OCI-LY7 (cell line): ENCODE data around the gene GXYLT1. TPM values are rescaled to one million over a fixed set of nuclear protein-coding genes. Genes with fewer than 3 reads are reported as not detected.

Experiments
- BruUV-seq: library from RNA; stranded (reverse); fragments of 400-500 nt; replicated peaks from 2 replicates; lab custom pipeline; 2021; lab: Mats Ljungman, UMichigan
- CTCF ChIA-PET: fragments of 300-600 bp; sonication (Branson Sonifier 250); formaldehyde crosslinking; loops from one replicate; lab custom pipeline; 2022; ENCODE audit warnings: antibody characterized with exemption; ENCODE audit not compliant: unreplicated experiment; lab: Charles Lee
- POLR2A ChIA-PET: fragments of 300-600 bp; sonication (Branson Sonifier 250); formaldehyde crosslinking; loops from one replicate; lab custom pipeline; 2022; ENCODE audit warnings: antibody characterized with exemption; lab: Charles Lee
- DNase-seq: peaks from one replicate; pipeline ENCODE4 v3.0.0-alpha.2; 2015; ENCODE audit warnings: low spot score
- H2AFZ ChIP-seq: fragments of 200-600 bp; sonication (generic), shearing (Covaris generic); 2 replicates; pipeline ENCODE4 v1.6.1; 2014; ENCODE audit warnings: mild to moderate bottlenecking, antibody characterized with exemption, low read length, moderate library complexity
- H3K27ac ChIP-seq: fragments of 200-600 bp; sonication (generic); 2 replicates; pipeline ENCODE4 v1.5.1; 2014; ENCODE audit warnings: mixed run types, low read depth, mild to moderate bottlenecking, moderate library complexity, low read length, inconsistent platforms; ENCODE audit not compliant: poor library complexity, severe bottlenecking
- H3K36me3 ChIP-seq: fragments of 200-600 bp; sonication (generic); 2 replicates; pipeline ENCODE4 v1.6.1; 2014; ENCODE audit warnings: mild to moderate bottlenecking, antibody characterized with exemption, low read length, moderate library complexity, mixed read lengths; ENCODE audit not compliant: insufficient read depth
- H3K4me1 ChIP-seq: fragments of 200-600 bp; sonication (generic); 2 replicates; pipeline ENCODE4 v1.5.1; 2014; ENCODE audit warnings: mild to moderate bottlenecking, low read length; ENCODE audit not compliant: insufficient read depth, poor library complexity, severe bottlenecking
- H3K4me2 ChIP-seq: fragments of 200-600 bp; sonication (generic); 2 replicates; pipeline ENCODE4 v1.6.1; 2014; ENCODE audit warnings: mild to moderate bottlenecking, low read length
- H3K4me3 ChIP-seq: fragments of 200-600 bp; sonication (generic); 2 replicates; pipeline ENCODE4 v1.5.1; 2014; ENCODE audit warnings: mild to moderate bottlenecking, low read depth, low read length; ENCODE audit not compliant: poor library complexity, severe bottlenecking
- H3K79me2 ChIP-seq: fragments of 200-600 bp; sonication (generic); 2 replicates; pipeline ENCODE4 v1.6.1; 2016; ENCODE audit warnings: low read depth, mild to moderate bottlenecking, low read length, moderate library complexity, mixed read lengths; ENCODE audit not compliant: insufficient read depth
- H3K9me2 ChIP-seq: fragments of 200-600 bp; sonication (generic); 2 replicates; pipeline ENCODE4 v1.6.1; 2016; ENCODE audit warnings: mild to moderate bottlenecking, low read length, mixed read lengths; ENCODE audit not compliant: insufficient read depth
- H3K9me3 ChIP-seq: fragments of 200-600 bp; sonication (generic); 2 replicates; pipeline ENCODE4 v1.6.1; 2014; ENCODE audit warnings: mild to moderate bottlenecking, mixed run types, low read length, mixed read lengths
- H4K20me1 ChIP-seq: fragments of 200-600 bp; sonication (generic); 2 replicates; pipeline ENCODE4 v1.6.1; 2014; ENCODE audit warnings: mild to moderate bottlenecking, antibody characterized with exemption, low read length, moderate library complexity, mixed read lengths; ENCODE audit not compliant: insufficient read depth
- EZH2phosphoT487 ChIP-seq: fragments of 200-600 bp; sonication (generic); IDR thresholded peaks from 2 replicates; pipeline ENCODE4 v1.6.1; 2018; ENCODE audit warnings: low read depth, borderline replicate concordance, mild to moderate bottlenecking, mixed run types, antibody characterized with exemption, low read length, moderate library complexity, mixed read lengths
- intact Hi-C: fragments of 100-400 bp; cut with micrococcal nuclease; formaldehyde crosslinking; loops from one replicate; pipeline ENCODE4 v1.10.0; 2022; ENCODE audit not compliant: unreplicated experiment
- total RNA-seq, 2 experiments: library from RNA; depleted of rRNA in 1 of 2; stranded (reverse); fragments of >200 nt in 1 of 2; shearing (Covaris generic) in 1 of 2; gene quantifications; 2 replicates each; pipeline ENCODE4 v1.2.3, GENCODE V29; 2014 to 2022
- TF ChIP-seq, protein P1 (sequence below): fragments of 200-600 bp; sonication (generic); conservative IDR thresholded peaks from 2 replicates; pipeline ENCODE4 v1.5.1; 2014; ENCODE audit warnings: mild to moderate bottlenecking, antibody characterized with exemption, low read length, moderate library complexity, mixed read lengths

GXYLT1 gene
- total RNA-seq, 2 experiments from 2014 or later: 9.0 to 11.1 TPM

GRCh38 chr12:42140901-42141300 is 3.8 kb downstream of the GXYLT1 start:
- Histone ChIP-seq H3K27ac (no peak overlapping the region), H3K4me1 (peaks cover 23% of the 10 kb centered on the region), H2AFZ (no peak overlapping the region), H3K9me3 (no peaks in the 10 kb centered on the region), H3K4me3 (no peak overlapping the region), H3K79me2 (peaks cover 66% of the 10 kb centered on the region), H4K20me1 (peaks cover 15% of the 10 kb centered on the region), H3K9me2 (no peaks in the 10 kb centered on the region), H3K36me3 (no peaks in the 10 kb centered on the region), H3K4me2 (no peak overlapping the region)
- CTCF ChIA-PET: interaction anchor here (0.5 kb wide), 1 partner anchor 237 kb away, joined by 3 read pairs; no protein-coding TSS in a partner anchor
- no peak for TF ChIP-seq EZH2phosphoT487
- TF ChIP-seq, protein P1, sequence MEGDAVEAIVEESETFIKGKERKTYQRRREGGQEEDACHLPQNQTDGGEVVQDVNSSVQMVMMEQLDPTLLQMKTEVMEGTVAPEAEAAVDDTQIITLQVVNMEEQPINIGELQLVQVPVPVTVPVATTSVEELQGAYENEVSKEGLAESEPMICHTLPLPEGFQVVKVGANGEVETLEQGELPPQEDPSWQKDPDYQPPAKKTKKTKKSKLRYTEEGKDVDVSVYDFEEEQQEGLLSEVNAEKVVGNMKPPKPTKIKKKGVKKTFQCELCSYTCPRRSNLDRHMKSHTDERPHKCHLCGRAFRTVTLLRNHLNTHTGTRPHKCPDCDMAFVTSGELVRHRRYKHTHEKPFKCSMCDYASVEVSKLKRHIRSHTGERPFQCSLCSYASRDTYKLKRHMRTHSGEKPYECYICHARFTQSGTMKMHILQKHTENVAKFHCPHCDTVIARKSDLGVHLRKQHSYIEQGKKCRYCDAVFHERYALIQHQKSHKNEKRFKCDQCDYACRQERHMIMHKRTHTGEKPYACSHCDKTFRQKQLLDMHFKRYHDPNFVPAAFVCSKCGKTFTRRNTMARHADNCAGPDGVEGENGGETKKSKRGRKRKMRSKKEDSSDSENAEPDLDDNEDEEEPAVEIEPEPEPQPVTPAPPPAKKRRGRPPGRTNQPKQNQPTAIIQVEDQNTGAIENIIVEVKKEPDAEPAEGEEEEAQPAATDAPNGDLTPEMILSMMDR: no peak
- POLR2A ChIA-PET: interaction anchor here (1.1 kb wide), 1 partner anchor 794 kb away, joined by 3 read pairs; no protein-coding TSS in a partner anchor
- intact Hi-C loops: loop anchor here (5.0 kb wide), 1 partner anchor 186 kb away; the partner anchor contains the start of genes PPHLN1 and ZCRB1
- no TSS peak for BruUV-seq
- DNase-seq: no peak

DNA sequence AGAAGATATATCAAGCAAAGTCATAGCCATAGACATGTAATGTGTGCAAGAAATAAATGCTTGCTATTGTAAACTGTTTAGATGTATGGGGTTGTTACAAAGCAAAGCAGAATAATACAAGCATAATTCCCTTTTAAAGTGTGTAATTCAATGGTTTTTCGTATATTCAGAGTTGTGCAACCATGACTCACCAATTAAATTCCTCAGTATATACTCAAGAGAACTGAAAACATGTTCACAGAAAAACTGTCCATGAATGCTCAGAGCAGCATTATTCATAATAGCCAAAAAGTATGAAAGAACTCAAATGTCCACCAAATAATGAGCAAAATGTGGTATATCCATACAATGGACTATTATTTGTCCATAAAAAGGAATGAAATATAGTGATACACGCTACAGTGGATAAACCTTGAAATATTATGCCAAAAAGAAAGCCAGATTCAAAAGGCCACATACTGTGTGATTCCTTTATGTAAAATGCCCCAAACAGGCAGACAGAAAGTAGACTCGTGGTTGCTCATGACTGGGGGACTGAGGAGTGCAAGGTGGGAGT is 9.3 kb downstream of the GXYLT1 start:
- no peak for TF ChIP-seq EZH2phosphoT487
- TF ChIP-seq, protein P1: no peak
- intact Hi-C loops: no loop called here
- H3K79me2 ChIP-seq: peaks cover 66% of the 10 kb centered on the region
- no peak overlapping the region for H2AFZ ChIP-seq
- CTCF ChIA-PET: no interaction called here
- no peaks in the 10 kb centered on the region for H3K9me3 ChIP-seq
- POLR2A ChIA-PET: interaction anchor here (1.4 kb wide), 1 partner anchor 15 kb away, joined by 3 read pairs; no protein-coding TSS in a partner anchor
- H4K20me1 ChIP-seq: peaks cover 13% of the 10 kb centered on the region; the same call in 1 of the 2 replicates
- H3K27ac ChIP-seq: no peak overlapping the region
- no peaks in the 10 kb centered on the region for H3K36me3 ChIP-seq
- DNase-seq: no peak
- H3K9me2 ChIP-seq: no peaks in the 10 kb centered on the region
- no peaks in the 10 kb centered on the region for H3K4me1 ChIP-seq
- no peak overlapping the region for H3K4me2 ChIP-seq
- no TSS peak for BruUV-seq
- no peak overlapping the region for H3K4me3 ChIP-seq
